GM18873 (cell line): ENCODE data around the gene ARPC5.

Experiments
- ATAC-seq: cut with Tn5 transposase; IDR thresholded peaks from one replicate; pipeline ENCODE4 v1.9.1; 2021; ENCODE audit warnings: mild to moderate bottlenecking, moderate library complexity, moderate number of reproducible peaks; ENCODE audit not compliant: unreplicated experiment, low FRiP score

Gene ARPC5

GRCh38 chr1:183589384-183589783, 46.2 kb downstream of the ARPC5 start:
- ATAC-seq = no peak

- no peak for ATAC-seq
These were observed 46.8 kb downstream of the ARPC5 start for GRCh38 chr1:183588827-183589226.

GRCh38 chr1:183586926-183587325, 48.7 kb downstream of the ARPC5 start:
- no peak for ATAC-seq

- no peak for ATAC-seq
These were observed 49.1 kb downstream of the ARPC5 start for GRCh38 chr1:183586455-183586854.

GRCh38 chr1:183585038-183585437, 50.5 kb downstream of the ARPC5 start:
- no peak for ATAC-seq

- no peak for ATAC-seq
These were observed 51.4 kb downstream of the ARPC5 start for GRCh38 chr1:183584147-183584546.

GRCh38 chr1:183583466-183583865, 52.1 kb downstream of the ARPC5 start:
- ATAC-seq = no peak

- ATAC-seq = no peak
These were observed 53.4 kb downstream of the ARPC5 start for GRCh38 chr1:183582021-183582713.

GRCh38 chr1:183580281-183580682, 55.3 kb downstream of the ARPC5 start:
- ATAC-seq = no peak

GRCh38 chr1:183578856-183579255, 56.7 kb downstream of the ARPC5 start:
- no peak for ATAC-seq

GRCh38 chr1:183577897-183578465, 57.6 kb downstream of the ARPC5 start:
- ATAC-seq = no peak

- no peak for ATAC-seq
These were observed 59.0 kb downstream of the ARPC5 start for GRCh38 chr1:183576537-183576936.

GRCh38 chr1:183575606-183576005, 60.0 kb downstream of the ARPC5 start:
- ATAC-seq = no peak

- no peak for ATAC-seq
These were observed 62.9 kb downstream of the ARPC5 start for GRCh38 chr1:183572721-183573120.

GRCh38 chr1:183571678-183572268, 63.8 kb downstream of the ARPC5 start:
- no peak for ATAC-seq
